Measurements from ENCODE around the gene ERC1.

Gene ERC1

GRCh38 chr12:1444142-1444516 lies 453.1 kb downstream of the ERC1 start:
- no peak for DNase-seq (ENCODE audit: low spot score)

GRCh38 chr12:1445807-1446206 lies 454.8 kb downstream of the ERC1 start:
- DNase-seq (ENCODE audit: low spot score) = no peak

GRCh38 chr12:1448336-1448735 lies 457.3 kb downstream of the ERC1 start:
- DNase-seq (ENCODE audit: low spot score) = no peak

- no peak for DNase-seq (ENCODE audit: low spot score)
Observed at GRCh38 chr12:1453810-1454209, 462.8 kb downstream of the ERC1 start.

- no peak for DNase-seq (ENCODE audit: low spot score)
Observed at GRCh38 chr12:1456885-1457284, 465.9 kb downstream of the ERC1 start.

GRCh38 chr12:1457901-1458300 lies 466.9 kb downstream of the ERC1 start:
- peak; percentile 73 for DNase-seq (ENCODE audit: low spot score)

- no peak for DNase-seq (ENCODE audit: low spot score)
Observed at GRCh38 chr12:1459339-1459738, 468.3 kb downstream of the ERC1 start.

- no peak for DNase-seq (ENCODE audit: low spot score)
Observed at GRCh38 chr12:1463073-1463905, 472.3 kb downstream of the ERC1 start.

- no peak for DNase-seq (ENCODE audit: low spot score)
Observed at GRCh38 chr12:1464925-1465324, 473.9 kb downstream of the ERC1 start.

GRCh38 chr12:1465990-1466389 lies 475.0 kb downstream of the ERC1 start:
- DNase-seq (ENCODE audit: low spot score) = no peak

GRCh38 chr12:1466481-1467154 lies 475.6 kb downstream of the ERC1 start:
- no peak for DNase-seq (ENCODE audit: low spot score)

GRCh38 chr12:1467710-1468109 lies 476.7 kb downstream of the ERC1 start:
- DNase-seq (ENCODE audit: low spot score) = no peak

GRCh38 chr12:1469070-1469469 lies 478.0 kb downstream of the ERC1 start:
- no peak for DNase-seq (ENCODE audit: low spot score)

GRCh38 chr12:1470051-1470450 lies 479.0 kb downstream of the ERC1 start:
- DNase-seq (ENCODE audit: low spot score) = no peak

- no peak for DNase-seq (ENCODE audit: low spot score)
Observed at GRCh38 chr12:1471224-1471623, 480.2 kb downstream of the ERC1 start.

- DNase-seq (ENCODE audit: low spot score) = no peak
Observed at GRCh38 chr12:1473418-1473817, 482.4 kb downstream of the ERC1 start.

GRCh38 chr12:1474041-1474573 lies 483.1 kb downstream of the ERC1 start:
- peak; percentile 74 for DNase-seq (ENCODE audit: low spot score)

- DNase-seq (ENCODE audit: low spot score) = peak; percentile 65
Observed at GRCh38 chr12:1474574-1475153, 483.6 kb downstream of the ERC1 start.

- no peak for DNase-seq (ENCODE audit: low spot score)
Observed at GRCh38 chr12:1479645-1480044, 488.6 kb downstream of the ERC1 start.

- DNase-seq (ENCODE audit: low spot score) = no peak
Observed at GRCh38 chr12:1481326-1481725, 490.3 kb downstream of the ERC1 start.

GRCh38 chr12:1481906-1482305 lies 490.9 kb downstream of the ERC1 start:
- no peak for DNase-seq (ENCODE audit: low spot score)

GRCh38 chr12:1488908-1489381 lies 497.9 kb downstream of the ERC1 start:
- no peak for DNase-seq (ENCODE audit: low spot score)

All from hepatic stellate cell (primary cell).